SU-DHL-6 (cell line): Measurements from ENCODE around the gene ARHGEF4.

Experiments
- EZH2phosphoT487 ChIP-seq: fragments of 200-600 bp; sonication (generic), shearing (Covaris generic); conservative IDR thresholded peaks from 2 replicates; pipeline ENCODE4 v1.6.1; 2018; ENCODE audit warnings: mild to moderate bottlenecking, antibody characterized with exemption, low read length, moderate library complexity, mixed read lengths
- TF ChIP-seq, protein P1 (sequence below): fragments of 200-600 bp; sonication (generic); IDR thresholded peaks from one replicate; pipeline ENCODE4 v1.5.1; 2017; ENCODE audit warnings: antibody characterized with exemption, mild to moderate bottlenecking, low read length, moderate library complexity; ENCODE audit not compliant: insufficient read depth, poor library complexity, severe bottlenecking

DNA sequence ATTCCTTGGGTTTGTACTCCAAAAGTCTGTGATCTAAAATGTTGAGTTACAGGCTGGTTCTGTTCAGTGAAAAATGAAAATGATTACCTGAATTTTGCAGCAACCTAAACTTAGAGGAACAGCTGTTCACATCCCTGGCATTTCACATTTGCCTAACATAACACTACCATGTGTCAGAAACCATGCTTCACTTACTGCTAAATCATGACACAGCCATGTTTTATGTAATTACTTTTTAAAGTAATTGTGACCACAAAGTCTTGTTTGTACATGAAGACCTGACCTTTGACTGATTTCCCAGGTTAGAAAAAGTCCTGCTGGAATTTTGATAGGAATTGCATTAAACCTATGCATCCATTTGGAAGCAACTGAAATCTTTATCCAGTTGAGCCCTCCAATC, 177.4 kb downstream of the ARHGEF4 start:
- TF ChIP-seq, protein P1, sequence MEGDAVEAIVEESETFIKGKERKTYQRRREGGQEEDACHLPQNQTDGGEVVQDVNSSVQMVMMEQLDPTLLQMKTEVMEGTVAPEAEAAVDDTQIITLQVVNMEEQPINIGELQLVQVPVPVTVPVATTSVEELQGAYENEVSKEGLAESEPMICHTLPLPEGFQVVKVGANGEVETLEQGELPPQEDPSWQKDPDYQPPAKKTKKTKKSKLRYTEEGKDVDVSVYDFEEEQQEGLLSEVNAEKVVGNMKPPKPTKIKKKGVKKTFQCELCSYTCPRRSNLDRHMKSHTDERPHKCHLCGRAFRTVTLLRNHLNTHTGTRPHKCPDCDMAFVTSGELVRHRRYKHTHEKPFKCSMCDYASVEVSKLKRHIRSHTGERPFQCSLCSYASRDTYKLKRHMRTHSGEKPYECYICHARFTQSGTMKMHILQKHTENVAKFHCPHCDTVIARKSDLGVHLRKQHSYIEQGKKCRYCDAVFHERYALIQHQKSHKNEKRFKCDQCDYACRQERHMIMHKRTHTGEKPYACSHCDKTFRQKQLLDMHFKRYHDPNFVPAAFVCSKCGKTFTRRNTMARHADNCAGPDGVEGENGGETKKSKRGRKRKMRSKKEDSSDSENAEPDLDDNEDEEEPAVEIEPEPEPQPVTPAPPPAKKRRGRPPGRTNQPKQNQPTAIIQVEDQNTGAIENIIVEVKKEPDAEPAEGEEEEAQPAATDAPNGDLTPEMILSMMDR, result no peak
- TF ChIP-seq EZH2phosphoT487, result no peak
